Smooth muscle cell (in vitro differentiated cells): ENCODE data around the gene IL1R1. TPM values are rescaled to one million over a fixed set of nuclear protein-coding genes. Genes with fewer than 3 reads are reported as not detected.

Experiments
- DNase-seq: peaks from one replicate; lab custom pipeline; 2025; ENCODE audit not compliant: unreplicated experiment; lab: John Stamatoyannopoulos, UW
- H2AFZ ChIP-seq: fragments of 200-600 bp; sonication (generic); 2 replicates; pipeline ENCODE4 v1.6.0; 2016; ENCODE audit warnings: antibody characterized with exemption, low read depth, mild to moderate bottlenecking
- H3F3A ChIP-seq: fragments of 200-600 bp; sonication (generic); 2 replicates; pipeline ENCODE4 v1.6.0; 2017; ENCODE audit warnings: antibody characterized with exemption, low read depth
- H3K27ac ChIP-seq: fragments of 200-600 bp; sonication (generic); 2 replicates; pipeline ENCODE4 v1.5.1; 2016; ENCODE audit warnings: low read depth, mild to moderate bottlenecking
- H3K27me3 ChIP-seq: fragments of 200-600 bp; sonication (generic); 2 replicates; pipeline ENCODE4 v1.6.1; 2016; ENCODE audit warnings: low read depth, mild to moderate bottlenecking
- H3K36me3 ChIP-seq: fragments of 200-600 bp; sonication (generic); 2 replicates; pipeline ENCODE4 v1.5.1; 2016; ENCODE audit warnings: low read depth
- H3K4me1 ChIP-seq: fragments of 200-600 bp; sonication (generic); 2 replicates; pipeline ENCODE4 v1.5.1; 2016; ENCODE audit warnings: low read depth
- H3K4me2 ChIP-seq: fragments of 200-600 bp; sonication (generic); 2 replicates; pipeline ENCODE4 v1.6.0; 2016; ENCODE audit warnings: mild to moderate bottlenecking
- H3K4me3 ChIP-seq: fragments of 200-600 bp; sonication (generic); 2 replicates; pipeline ENCODE4 v1.5.1; 2016; ENCODE audit warnings: mild to moderate bottlenecking
- H3K79me2 ChIP-seq: fragments of 200-600 bp; sonication (generic); 2 replicates; pipeline ENCODE4 v1.6.0; 2016; ENCODE audit warnings: low read depth, mild to moderate bottlenecking
- H3K9ac ChIP-seq: fragments of 200-600 bp; sonication (generic); 2 replicates; pipeline ENCODE4 v1.6.0; 2016; ENCODE audit warnings: low read depth
- H3K9me3 ChIP-seq: fragments of 200-600 bp; sonication (generic); replicated peaks from 2 replicates; pipeline ENCODE4 v1.5.1; 2016; ENCODE audit warnings: low read depth
- H4K20me1 ChIP-seq: fragments of 200-600 bp; sonication (generic); 2 replicates; pipeline ENCODE4 v1.6.0; 2016; ENCODE audit warnings: low read depth
- WGBS: methylation state at CpG from one replicate; pipeline ENCODE4 v1.1.7; 2016; ENCODE audit warnings: low lambda C conversion rate; 5-methylcytosine and 5-hydroxymethylcytosine counted together
- polyA plus RNA-seq: library from polyadenylated mRNA; unstranded; fragments of >200 nt; fragmentation: Nextera tagmentation; extraction: Ambion mirVana; gene quantifications from 2 replicates; pipeline ENCODE4 v1.2.1, GENCODE V29; 2016
- total RNA-seq: library from RNA; depleted of rRNA; stranded (reverse); fragments of >200 nt; gene quantifications from 2 replicates; pipeline ENCODE4 v1.2.3, GENCODE V29; 2014
- TF ChIP-seq, protein P1 (sequence below): fragments of 200-600 bp; sonication (generic); IDR thresholded peaks from 2 replicates; pipeline ENCODE4 v1.5.1; 2017; ENCODE audit warnings: borderline replicate concordance, mild to moderate bottlenecking, antibody characterized with exemption; ENCODE audit not compliant: insufficient read depth, poor library complexity, severe bottlenecking

Gene IL1R1
- total and polyA plus RNA-seq, 2 experiments from 2014 or later = 26.8 to 32.4 TPM

DNA sequence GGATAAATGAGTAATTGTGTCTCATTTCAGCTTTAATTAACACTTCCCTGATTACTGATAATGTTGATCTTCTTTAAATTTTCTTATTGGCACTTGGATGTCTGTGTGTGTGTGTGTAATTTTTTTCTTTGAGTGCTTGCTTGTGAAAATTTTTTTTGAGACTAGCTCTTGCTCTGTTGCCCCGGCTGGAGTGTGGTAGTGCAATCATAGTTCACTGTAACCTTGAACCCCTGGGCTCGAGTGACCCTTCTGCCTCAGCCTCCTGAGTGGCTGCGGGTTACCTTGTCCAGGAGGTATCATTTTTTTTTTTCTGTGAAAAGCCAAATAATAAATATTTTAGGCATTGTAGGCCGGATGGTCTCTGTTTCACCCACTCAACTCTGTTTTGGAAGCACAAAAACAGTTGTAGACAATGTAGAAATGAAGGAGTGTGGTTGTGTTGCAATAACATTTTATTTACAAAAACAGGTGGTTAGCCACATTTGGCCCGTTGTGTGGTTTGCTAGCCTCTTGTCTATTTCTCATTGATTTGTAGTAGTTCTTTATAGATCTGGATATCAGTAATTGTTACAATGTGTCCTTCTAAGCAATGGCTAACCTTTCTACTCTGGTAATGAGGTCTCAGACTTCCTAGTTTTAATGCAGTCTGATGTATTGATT lies 52.2 kb downstream of the IL1R1 start:
- no peak for DNase-seq
- WGBS = 85% methylated on average over 5 of the region's 5 CpGs
- no peaks in the 10 kb centered on the region for H3K9me3 ChIP-seq
- TF ChIP-seq, protein P1, sequence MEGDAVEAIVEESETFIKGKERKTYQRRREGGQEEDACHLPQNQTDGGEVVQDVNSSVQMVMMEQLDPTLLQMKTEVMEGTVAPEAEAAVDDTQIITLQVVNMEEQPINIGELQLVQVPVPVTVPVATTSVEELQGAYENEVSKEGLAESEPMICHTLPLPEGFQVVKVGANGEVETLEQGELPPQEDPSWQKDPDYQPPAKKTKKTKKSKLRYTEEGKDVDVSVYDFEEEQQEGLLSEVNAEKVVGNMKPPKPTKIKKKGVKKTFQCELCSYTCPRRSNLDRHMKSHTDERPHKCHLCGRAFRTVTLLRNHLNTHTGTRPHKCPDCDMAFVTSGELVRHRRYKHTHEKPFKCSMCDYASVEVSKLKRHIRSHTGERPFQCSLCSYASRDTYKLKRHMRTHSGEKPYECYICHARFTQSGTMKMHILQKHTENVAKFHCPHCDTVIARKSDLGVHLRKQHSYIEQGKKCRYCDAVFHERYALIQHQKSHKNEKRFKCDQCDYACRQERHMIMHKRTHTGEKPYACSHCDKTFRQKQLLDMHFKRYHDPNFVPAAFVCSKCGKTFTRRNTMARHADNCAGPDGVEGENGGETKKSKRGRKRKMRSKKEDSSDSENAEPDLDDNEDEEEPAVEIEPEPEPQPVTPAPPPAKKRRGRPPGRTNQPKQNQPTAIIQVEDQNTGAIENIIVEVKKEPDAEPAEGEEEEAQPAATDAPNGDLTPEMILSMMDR = no peak
- H3K36me3 ChIP-seq = no peaks in the 10 kb centered on the region
- no peaks in the 10 kb centered on the region for H4K20me1 ChIP-seq
- H3K4me2 ChIP-seq = no peak overlapping the region
- H2AFZ ChIP-seq = no peak overlapping the region
- no peaks in the 10 kb centered on the region for H3K79me2 ChIP-seq
- no peaks in the 10 kb centered on the region for H3F3A ChIP-seq
- H3K4me1 ChIP-seq = no peaks in the 10 kb centered on the region
- H3K4me3 ChIP-seq = no peak overlapping the region
- no peak overlapping the region for H3K9ac ChIP-seq
- no peak overlapping the region for H3K27ac ChIP-seq
- H3K27me3 ChIP-seq = no peaks in the 10 kb centered on the region

DNA sequence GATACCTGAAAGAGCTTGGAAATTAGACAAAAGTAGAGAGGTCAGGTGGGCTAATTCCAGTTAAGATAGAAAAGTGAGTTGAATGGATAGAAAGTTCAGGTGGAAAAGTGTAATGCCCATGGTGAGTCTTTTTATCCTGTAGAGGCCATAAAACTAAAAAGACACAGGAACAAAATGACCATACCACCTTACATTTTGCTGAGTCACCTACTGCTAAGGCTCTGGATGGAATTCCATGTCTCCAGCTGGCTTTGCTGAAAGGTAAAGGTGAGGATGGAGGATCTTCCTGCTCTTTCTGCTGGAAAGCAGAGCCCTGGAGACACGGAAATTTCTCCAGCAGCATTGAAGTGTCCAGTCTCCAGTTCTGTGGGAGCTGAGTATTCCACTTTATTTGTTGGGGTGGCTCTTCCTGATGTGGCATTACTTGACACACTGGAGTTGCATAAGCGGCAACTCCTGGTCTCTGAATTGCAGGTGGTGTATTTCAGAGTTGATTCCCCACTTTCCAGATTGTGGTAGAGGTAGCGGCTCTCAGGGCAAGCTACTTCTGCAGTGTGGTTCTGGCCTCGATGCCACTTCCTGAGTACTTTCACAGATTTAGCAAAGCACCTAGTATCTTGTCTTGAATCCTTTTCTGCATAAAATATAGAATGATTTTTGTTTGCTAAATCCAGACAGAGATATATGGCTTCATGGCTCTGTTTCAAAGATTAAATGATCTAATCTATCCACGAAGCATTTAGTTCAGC lies 55.0 kb downstream of the IL1R1 start:
- WGBS = 94% methylated on average over 5 of the region's 5 CpGs
- DNase-seq = no peak
- no peak overlapping the region for H3K27ac ChIP-seq

DNA sequence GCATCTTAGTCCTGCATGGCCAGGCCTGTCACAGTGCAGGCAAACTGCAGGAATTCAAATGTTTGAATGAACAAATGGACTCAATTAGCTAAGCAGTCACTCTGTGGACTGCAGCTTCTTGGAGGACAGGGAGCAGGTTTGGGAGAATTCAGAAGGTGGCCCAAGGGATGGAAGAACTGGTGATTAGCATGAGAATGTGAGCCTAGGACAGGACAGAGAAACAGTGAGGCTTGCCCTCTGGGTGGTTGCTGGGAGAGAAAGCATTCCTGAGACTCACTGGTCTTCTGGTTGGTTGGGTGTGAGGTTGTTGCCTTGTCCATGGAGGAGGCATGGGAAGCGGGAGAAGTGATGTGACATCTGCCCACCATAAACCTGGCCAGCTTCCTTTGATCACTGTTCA lies 58.0 kb downstream of the IL1R1 start:
- no peaks in the 10 kb centered on the region for H3K9me3 ChIP-seq

More for the DNA sequence above, 55.0 kb downstream of the IL1R1 start:
- no peak overlapping the region for H3K4me2 ChIP-seq
- no peak overlapping the region for H2AFZ ChIP-seq
- H3K27me3 ChIP-seq = no peaks in the 10 kb centered on the region
- no peaks in the 10 kb centered on the region for H3K36me3 ChIP-seq
- no peaks in the 10 kb centered on the region for H4K20me1 ChIP-seq
- H3K4me3 ChIP-seq = no peak overlapping the region
- no peak overlapping the region for H3K9ac ChIP-seq
- no peaks in the 10 kb centered on the region for H3K79me2 ChIP-seq
- no peaks in the 10 kb centered on the region for H3K9me3 ChIP-seq
- TF ChIP-seq, protein P1 = no peak
- no peaks in the 10 kb centered on the region for H3K4me1 ChIP-seq
- H3F3A ChIP-seq = no peaks in the 10 kb centered on the region

More for the DNA sequence above, 58.0 kb downstream of the IL1R1 start:
- TF ChIP-seq, protein P1 = no peak
- 100% methylated on average over 1 of the region's 1 CpG for WGBS
- no peaks in the 10 kb centered on the region for H3F3A ChIP-seq
- H3K9ac ChIP-seq = no peak overlapping the region
- H3K4me2 ChIP-seq = no peak overlapping the region
- no peak for DNase-seq
- no peak overlapping the region for H2AFZ ChIP-seq
- no peaks in the 10 kb centered on the region for H3K4me1 ChIP-seq
- H3K27ac ChIP-seq = no peak overlapping the region
- H3K27me3 ChIP-seq = no peaks in the 10 kb centered on the region
- H4K20me1 ChIP-seq = no peaks in the 10 kb centered on the region
- no peaks in the 10 kb centered on the region for H3K36me3 ChIP-seq
- H3K79me2 ChIP-seq = no peaks in the 10 kb centered on the region
- H3K4me3 ChIP-seq = no peak overlapping the region
